Adrenal gland (tissue), 5 donors: ENCODE results near the gene CERK.

Source experiments
- POLR2A ChIP-seq, 2 donors: fragments of 450-650 bp; IDR thresholded peaks; one replicate each; pipeline ENCODE4 v1.6.1; 2017; ENCODE audit warnings: antibody characterized with exemption in 2 of 2, mild to moderate bottlenecking in 2 of 2, moderate library complexity in 1 of 2
- TF ChIP-seq, protein P1 (sequence below), 6 experiments: fragments of 450-650 bp in 4 of 6; fragments of 200-600 bp in 2 of 6; sonication (generic) in 1 of 6; IDR thresholded peaks; 1 replicate in 5 of 6; 2 replicates in 1 of 6; pipeline versions ENCODE4 v1.5.1 to v1.8.0; 2016 to 2021; ENCODE audit warnings: antibody characterized with exemption in 6 of 6, mild to moderate bottlenecking in 2 of 6, moderate library complexity in 1 of 6
- donor health status: DM: no; HTN: no; CAD: no.

DNA sequence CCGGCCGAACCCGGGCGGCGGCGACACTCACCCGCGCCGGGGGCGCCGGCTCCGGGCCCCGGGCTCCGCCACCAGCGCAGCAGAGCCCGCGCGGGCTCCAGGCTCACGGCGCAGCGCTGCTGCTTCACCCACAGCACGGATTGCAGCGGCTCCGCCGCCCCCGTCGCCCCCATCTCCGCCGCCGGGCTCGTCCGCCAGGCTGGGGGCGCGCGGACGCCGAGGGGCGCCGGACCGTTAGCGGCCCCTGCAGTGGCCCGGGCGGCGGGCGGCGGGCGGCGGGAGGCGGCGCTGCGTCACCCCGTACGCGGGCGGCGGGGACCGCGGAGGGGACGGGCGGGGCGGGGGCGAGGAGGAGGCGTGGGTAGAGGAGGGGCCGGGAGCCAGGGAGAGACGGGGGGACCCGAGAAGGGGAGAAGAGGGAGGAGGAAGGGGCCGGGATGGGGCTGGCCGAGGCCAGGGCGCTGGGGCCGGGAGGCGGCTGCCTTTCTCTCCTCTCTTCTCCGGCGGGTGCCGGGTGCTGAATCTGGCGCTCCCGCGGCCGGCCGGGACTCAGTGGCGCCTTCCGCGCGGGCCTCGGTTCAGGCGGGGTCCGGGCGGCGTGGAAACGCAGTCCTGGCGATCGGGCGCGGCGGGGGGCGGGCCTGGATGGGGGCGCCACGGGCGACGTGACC lies at the start of gene CERK:
- TF ChIP-seq, protein P1, sequence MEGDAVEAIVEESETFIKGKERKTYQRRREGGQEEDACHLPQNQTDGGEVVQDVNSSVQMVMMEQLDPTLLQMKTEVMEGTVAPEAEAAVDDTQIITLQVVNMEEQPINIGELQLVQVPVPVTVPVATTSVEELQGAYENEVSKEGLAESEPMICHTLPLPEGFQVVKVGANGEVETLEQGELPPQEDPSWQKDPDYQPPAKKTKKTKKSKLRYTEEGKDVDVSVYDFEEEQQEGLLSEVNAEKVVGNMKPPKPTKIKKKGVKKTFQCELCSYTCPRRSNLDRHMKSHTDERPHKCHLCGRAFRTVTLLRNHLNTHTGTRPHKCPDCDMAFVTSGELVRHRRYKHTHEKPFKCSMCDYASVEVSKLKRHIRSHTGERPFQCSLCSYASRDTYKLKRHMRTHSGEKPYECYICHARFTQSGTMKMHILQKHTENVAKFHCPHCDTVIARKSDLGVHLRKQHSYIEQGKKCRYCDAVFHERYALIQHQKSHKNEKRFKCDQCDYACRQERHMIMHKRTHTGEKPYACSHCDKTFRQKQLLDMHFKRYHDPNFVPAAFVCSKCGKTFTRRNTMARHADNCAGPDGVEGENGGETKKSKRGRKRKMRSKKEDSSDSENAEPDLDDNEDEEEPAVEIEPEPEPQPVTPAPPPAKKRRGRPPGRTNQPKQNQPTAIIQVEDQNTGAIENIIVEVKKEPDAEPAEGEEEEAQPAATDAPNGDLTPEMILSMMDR (IDR thresholded peaks at IDR 0.05), result no peak
- TF ChIP-seq POLR2A (IDR thresholded peaks at IDR 0.05), result peak in 1 of 2 donors; percentile 56
